PC-9 (cell line): ENCODE results near the gene FAM149A.

ENCODE experiments used
- CTCF ChIP-seq: fragments of 200-600 bp; sonication (generic); conservative IDR thresholded peaks from 2 replicates; pipeline ENCODE4 v1.6.1; 2017; ENCODE audit warnings: mixed run types, antibody characterized with exemption, mild to moderate bottlenecking, moderate library complexity
- EZH2 ChIP-seq: fragments of 200-600 bp; sonication (generic); IDR thresholded peaks from 2 replicates; pipeline ENCODE4 v1.8.0; 2017; ENCODE audit warnings: antibody characterized with exemption, low read depth

GRCh38 chr4:186172546-186172945, 68.0 kb downstream of the FAM149A start:
- no peak for TF ChIP-seq CTCF
- TF ChIP-seq EZH2 = no peak
